Common myeloid progenitor, CD34-positive (primary cell): ENCODE data around the gene NUDT17.

Experiments
- CTCF ChIA-PET: fragments of 350-600 bp; sonication (Branson Sonifier 250); formaldehyde crosslinking; loops from one replicate; lab custom pipeline; 2021; ENCODE audit warnings: antibody characterized with exemption; lab: Charles Lee
- POLR2A ChIA-PET: fragments of 350-600 bp; sonication (Branson Sonifier 250); formaldehyde crosslinking; loops from one replicate; lab custom pipeline; 2021; ENCODE audit warnings: antibody characterized with exemption; lab: Charles Lee
- DNase-seq, 3 donors: peaks; one replicate each; pipeline versions ENCODE4 v3.0.0 to v3.0.0-alpha.2; 2013
- H3K27ac ChIP-seq, 2 experiments: 1 replicate in 1 of 2; 2 replicates in 1 of 2; pipeline ENCODE4 v1.7.0; 2013; ENCODE audit warnings: inconsistent platforms in 2 of 2, low read length in 2 of 2, mild to moderate bottlenecking in 2 of 2, low read depth in 1 of 2, moderate library complexity in 1 of 2; ENCODE audit not compliant: severe bottlenecking in 2 of 2, insufficient read depth in 1 of 2, poor library complexity in 1 of 2
- H3K27me3 ChIP-seq, 5 experiments: replicated peaks in 2 of 5; 1 replicate in 3 of 5; 2 replicates in 2 of 5; pipeline versions ENCODE4 v1.6.1 to v1.7.0; 2013; ENCODE audit warnings: low read length in 4 of 5, mild to moderate bottlenecking in 2 of 5, moderate library complexity in 2 of 5, inconsistent platforms in 1 of 5; ENCODE audit not compliant: insufficient read depth in 5 of 5, control insufficient read depth in 4 of 5
- H3K36me3 ChIP-seq, 4 experiments: 1 replicate in 2 of 4; 2 replicates in 2 of 4; pipeline versions ENCODE4 v1.6.1 to v1.7.0; 2013; ENCODE audit warnings: low read length in 3 of 4, control low read depth in 1 of 4, mild to moderate bottlenecking in 1 of 4; ENCODE audit not compliant: control insufficient read depth in 4 of 4, insufficient read depth in 4 of 4
- H3K4me1 ChIP-seq, 4 experiments: 1 replicate in 3 of 4; 2 replicates in 1 of 4; pipeline versions ENCODE4 v1.6.1 to v1.7.1; 2013; ENCODE audit warnings: low read length in 3 of 4, mild to moderate bottlenecking in 3 of 4, control low read depth in 1 of 4, inconsistent platforms in 1 of 4, moderate library complexity in 1 of 4; ENCODE audit not compliant: control insufficient read depth in 4 of 4, insufficient read depth in 4 of 4; ENCODE audit errors: control extremely low read depth in 1 of 4
- H3K4me3 ChIP-seq, 7 experiments: 1 replicate in 4 of 7; 2 replicates in 3 of 7; pipeline versions ENCODE4 v1.5.1 to v1.7.0; 2013; ENCODE audit warnings: mild to moderate bottlenecking in 7 of 7, low read length in 6 of 7, moderate library complexity in 6 of 7, inconsistent platforms in 2 of 7, low read depth in 2 of 7, control low read depth in 1 of 7; ENCODE audit not compliant: insufficient read depth in 4 of 7, control insufficient read depth in 1 of 7; ENCODE audit errors: extremely low read depth in 1 of 7
- H3K9me3 ChIP-seq, 5 experiments: 1 replicate in 4 of 5; 2 replicates in 1 of 5; pipeline versions ENCODE4 v1.6.1 to v1.7.1; 2013; ENCODE audit warnings: low read length in 4 of 5, mild to moderate bottlenecking in 2 of 5, inconsistent platforms in 1 of 5, low read depth in 1 of 5, moderate library complexity in 1 of 5; ENCODE audit not compliant: control insufficient read depth in 4 of 5, insufficient read depth in 2 of 5; ENCODE audit errors: control extremely low read depth in 1 of 5
- WGBS: methylation state at CpG from one replicate; pipeline ENCODE4 v1.1.5; 2013; ENCODE audit not compliant: insufficient coverage; 5-methylcytosine and 5-hydroxymethylcytosine counted together

Gene NUDT17

DNA sequence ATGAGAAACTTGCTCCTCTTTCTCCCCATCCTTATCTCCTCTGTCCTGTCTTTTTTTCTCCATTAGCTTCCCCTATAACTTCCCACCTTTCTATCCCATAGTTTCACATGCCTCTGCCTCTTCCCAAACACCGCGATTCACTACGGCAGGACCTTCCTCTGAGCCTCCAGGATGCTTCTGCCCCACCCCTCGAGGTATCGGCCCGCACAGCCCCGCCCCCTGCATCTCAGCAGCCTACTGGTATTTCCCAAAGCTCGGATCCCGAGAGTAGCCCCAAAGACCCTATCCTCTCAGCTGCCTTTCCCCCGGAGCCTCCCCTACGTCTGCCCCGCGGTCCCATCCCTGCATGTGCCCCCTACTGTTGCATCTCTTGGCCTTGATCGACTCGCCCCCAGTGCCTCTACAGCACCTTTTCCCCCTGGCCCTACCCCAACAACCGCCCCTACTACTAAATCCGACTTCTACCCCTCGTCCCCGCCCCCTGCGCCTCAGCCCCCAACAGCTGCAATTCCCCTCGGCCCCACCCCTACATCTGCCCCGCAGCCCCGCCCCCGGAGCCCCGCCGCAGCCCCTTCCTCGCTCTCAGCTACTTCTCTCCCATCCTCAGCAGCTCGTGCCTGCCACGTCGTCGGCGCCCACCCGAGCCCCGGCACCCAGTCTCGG is 12.9 kb downstream of the NUDT17 start:
- Histone ChIP-seq H3K36me3 (peaks cover 7 to 31% (median 23%) of the 10 kb centered on the region in 4 experiments), H3K27me3 (no peaks in the 10 kb centered on the region), H3K9me3 (no peaks in the 10 kb centered on the region), H3K27ac (peak overlapping the region in 1 of 2 experiments; percentile 54), H3K4me3 (peak overlapping the region; percentile 88 to 97 (median 92)), H3K4me1 (peaks cover 0 to 17% (median 15%) of the 10 kb centered on the region in 4 experiments)
- CTCF ChIA-PET, result interaction anchor here (0.8 to 10.4 kb wide), 14 partner anchors 11 to 158 kb away, joined by 3 to 157 read pairs (median 4); partner anchors contain the start of genes ITGA10 and NUDT17
- peak; percentile 29 to 92 (median 86) for DNase-seq
- POLR2A ChIA-PET, result interaction anchor here (0.6 to 2.6 kb wide), 7 partner anchors 9 to 106 kb away, joined by 3 to 12 read pairs (median 5); partner anchors contain the start of genes ANKRD34A, NUDT17, PEX11B and POLR3GL
- WGBS, result 0% methylated on average over 22 of the region's 35 CpGs

DNA sequence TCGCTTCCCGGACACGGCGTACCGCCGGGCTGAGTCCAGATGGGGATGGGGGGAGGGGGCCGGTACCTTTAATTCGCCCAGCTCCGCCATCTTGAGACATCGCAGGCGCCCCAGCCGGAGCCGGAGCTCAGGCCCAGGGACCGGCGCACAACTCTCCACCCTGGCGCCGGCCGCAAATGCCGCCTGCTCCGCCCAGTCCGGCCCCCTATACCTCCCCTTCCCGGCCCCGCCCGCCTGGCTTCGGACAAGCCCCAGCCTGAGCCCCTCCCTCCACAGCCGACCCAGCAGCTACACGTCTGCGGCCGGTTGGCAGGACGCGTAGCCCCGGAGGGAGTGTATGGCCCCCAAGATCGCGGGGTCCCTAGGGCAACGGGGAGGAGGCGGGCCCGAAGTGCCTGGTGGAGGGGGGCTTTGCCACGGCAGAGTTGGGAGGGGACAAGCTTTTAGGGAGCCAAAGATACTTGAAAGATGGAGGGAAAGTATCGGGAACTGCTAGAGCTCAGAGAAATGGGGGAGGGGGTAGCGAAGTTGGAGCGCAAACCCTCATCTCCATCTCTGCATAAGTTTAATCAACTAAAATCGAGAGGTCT is 13.6 kb downstream of the NUDT17 start, which contains the start of gene PIAS3:
Gene PIAS3 (minus strand): TSS at position 181 of the 590 bp plus-strand sequence. CDS start 91 bp downstream, at position 90.
- WGBS, result 0% methylated on average over 31 of the region's 42 CpGs
- Histone ChIP-seq H3K9me3 (no peaks in the 10 kb centered on the region), H3K27me3 (no peaks in the 10 kb centered on the region), H3K4me1 (peaks cover 0 to 17% (median 15%) of the 10 kb centered on the region in 4 experiments), H3K27ac (peak within 1 kb of the TSS; percentile 17 to 82), H3K4me3 (peak within 1 kb of the TSS; percentile 88 to 97 (median 92)), H3K36me3 (peaks cover 7 to 25% (median 20%) of the 10 kb centered on the region in 4 experiments)
- CTCF ChIA-PET, result interaction anchor here (0.8 to 10.4 kb wide), 14 partner anchors 12 to 157 kb away, joined by 3 to 157 read pairs (median 4); partner anchors contain the start of genes ITGA10 and NUDT17
- DNase-seq, result peak; percentile 91 to 97 (median 94)
- POLR2A ChIA-PET, result interaction anchor here (0.6 to 2.6 kb wide), 7 partner anchors 9 to 105 kb away, joined by 3 to 12 read pairs (median 5); partner anchors contain the start of genes ANKRD34A, NUDT17, PEX11B and POLR3GL

DNA sequence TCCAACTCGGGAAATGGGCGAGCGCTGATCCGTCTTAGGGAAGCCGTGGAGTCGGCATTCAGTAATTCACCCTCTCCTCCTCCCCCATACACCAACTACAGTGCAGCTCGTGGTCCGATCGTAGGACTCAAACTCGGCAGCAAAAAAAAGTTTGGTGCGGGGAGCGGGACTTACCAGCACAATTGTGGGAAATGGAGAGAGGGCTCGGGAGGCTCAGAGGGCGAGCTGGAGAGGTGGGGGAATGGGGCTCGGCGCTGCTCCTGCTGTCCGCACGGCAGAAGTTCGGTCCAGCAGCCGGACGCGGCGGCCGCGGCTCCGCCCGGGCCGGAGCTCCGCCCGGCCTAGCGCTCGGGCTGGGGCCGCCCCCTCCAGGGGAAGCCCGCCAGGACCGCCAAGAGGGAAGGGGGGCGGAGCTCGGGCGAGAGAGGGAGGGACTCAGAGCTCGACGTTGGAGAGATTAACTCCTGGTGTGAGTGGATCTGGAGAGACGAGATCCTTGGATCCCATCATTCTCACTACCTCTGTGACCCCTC is 14.1 kb downstream of the NUDT17 start:
- H3K27me3 ChIP-seq, result no peaks in the 10 kb centered on the region
- peak overlapping the region; percentile 88 to 97 (median 92) for H3K4me3 ChIP-seq
- peaks cover 0 to 17% (median 15%) of the 10 kb centered on the region in 4 experiments for H3K4me1 ChIP-seq
- ChIA-PET POLR2A (interaction anchor here (0.6 to 2.6 kb wide), 6 partner anchors 10 to 105 kb away, joined by 3 to 12 read pairs (median 8); partner anchors contain the start of genes ANKRD34A, NUDT17, PEX11B and POLR3GL), CTCF (interaction anchor here (1.2 to 10.4 kb wide), 10 partner anchors 12 to 118 kb away, joined by 3 to 157 read pairs (median 13); partner anchors contain the start of genes ITGA10 and NUDT17)
- peak; percentile 68 to 87 (median 81) for DNase-seq
- H3K36me3 ChIP-seq, result peaks cover 7 to 21% (median 16%) of the 10 kb centered on the region in 4 experiments
- no peaks in the 10 kb centered on the region for H3K9me3 ChIP-seq
- H3K27ac ChIP-seq, result peak overlapping the region; percentile 17 to 82
- WGBS, result 0% methylated on average over 28 of the region's 41 CpGs

DNA sequence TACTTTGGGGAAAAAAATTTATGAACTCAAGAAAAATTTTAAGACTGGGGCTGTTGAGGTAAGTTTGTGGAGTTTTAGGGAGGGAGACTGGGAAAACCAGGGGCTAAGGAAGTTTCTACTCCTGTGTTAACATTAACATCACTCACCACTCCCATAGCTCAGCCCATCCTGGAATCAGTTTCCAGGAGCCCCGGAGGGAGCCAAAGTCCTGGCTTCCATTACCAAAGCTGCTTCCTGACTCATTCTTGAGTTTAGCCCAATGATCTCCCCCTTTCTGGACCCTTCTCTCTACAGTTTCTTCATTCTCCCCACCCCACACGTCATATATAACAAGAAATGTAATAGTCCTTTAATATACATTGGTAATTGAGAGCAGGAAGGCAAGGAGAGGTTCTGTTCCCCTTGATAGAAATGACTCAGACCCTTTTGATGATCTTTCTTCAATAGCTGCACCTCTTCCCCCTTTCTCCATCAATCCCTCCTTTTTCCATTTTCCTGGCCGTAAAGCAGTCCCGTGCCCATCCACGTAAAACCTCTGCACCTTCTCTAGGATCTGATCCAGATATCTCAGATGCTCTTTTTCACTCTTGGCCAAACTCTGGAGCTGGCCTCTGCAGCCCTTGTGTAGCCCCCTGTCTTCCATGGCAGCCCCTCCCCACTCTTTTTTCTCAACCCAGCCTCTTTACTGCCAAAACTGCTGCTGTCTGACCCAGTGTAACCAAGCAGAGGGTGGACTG is 18.0 kb downstream of the NUDT17 start:
- 96% methylated on average over 3 of the region's 5 CpGs for WGBS
- no peak for DNase-seq
- Histone ChIP-seq H3K4me3 (no peak overlapping the region), H3K4me1 (peaks cover 0 to 11% (median 6%) of the 10 kb centered on the region in 4 experiments), H3K36me3 (peaks cover 0 to 4% (median 0%) of the 10 kb centered on the region in 4 experiments), H3K9me3 (no peaks in the 10 kb centered on the region), H3K27me3 (no peaks in the 10 kb centered on the region), H3K27ac (no peak overlapping the region)
- CTCF ChIA-PET, result interaction anchor here (1.6 to 10.4 kb wide), 3 partner anchors 9 to 29 kb away, joined by 4 to 157 read pairs (median 6); partner anchors contain the start of gene NUDT17
- POLR2A ChIA-PET, result no interaction called here

DNA sequence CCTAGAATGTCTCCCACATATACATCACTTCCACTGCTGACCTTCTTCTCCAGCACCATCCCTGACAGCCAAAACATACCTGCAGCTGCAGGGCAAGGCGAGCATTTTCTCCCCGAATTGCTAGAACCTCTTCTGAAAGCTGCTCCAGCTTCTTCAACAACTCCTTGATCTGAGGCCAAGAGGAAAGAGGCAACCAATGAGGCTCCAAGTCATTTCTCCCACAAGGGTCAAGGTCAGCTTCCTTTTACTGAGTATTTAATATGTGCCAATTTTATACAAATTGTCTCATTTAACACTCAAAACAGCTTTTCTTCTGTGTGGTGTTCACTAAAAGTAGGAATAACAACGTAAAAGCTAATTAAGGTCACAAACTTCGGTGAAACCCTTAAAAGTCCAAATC is 22.8 kb downstream of the NUDT17 start:
- Histone ChIP-seq H3K36me3 (peaks cover 0 to 4% (median 0%) of the 10 kb centered on the region in 4 experiments), H3K4me1 (peaks cover 0 to 24% (median 17%) of the 10 kb centered on the region in 4 experiments), H3K27me3 (peaks cover 0 to 2% (median 0%) of the 10 kb centered on the region in 5 experiments), H3K9me3 (no peaks in the 10 kb centered on the region), H3K27ac (no peak overlapping the region), H3K4me3 (no peak overlapping the region)
- no peak for DNase-seq
- CTCF ChIA-PET, result interaction anchor here (1.2 kb wide), 1 partner anchor 11 kb away, joined by 3 read pairs; no protein-coding TSS in a partner anchor
- POLR2A ChIA-PET, result no interaction called here
- 97% methylated on average over 4 of the region's 4 CpGs for WGBS
